ENCODE data around the gene BMP2K.
"Not testable (repeated sequence)": the region's sequence is repeated elsewhere in the genome, so short reads cannot be mapped to it uniquely, and the experiment has no call there.

BMP2K gene

GRCh38 chr4:78784236-78784865 lies 8.2 kb downstream of the BMP2K start:
- no peak overlapping the region for H3K4me3 ChIP-seq (ENCODE audit: low read depth, low read length)

DNA sequence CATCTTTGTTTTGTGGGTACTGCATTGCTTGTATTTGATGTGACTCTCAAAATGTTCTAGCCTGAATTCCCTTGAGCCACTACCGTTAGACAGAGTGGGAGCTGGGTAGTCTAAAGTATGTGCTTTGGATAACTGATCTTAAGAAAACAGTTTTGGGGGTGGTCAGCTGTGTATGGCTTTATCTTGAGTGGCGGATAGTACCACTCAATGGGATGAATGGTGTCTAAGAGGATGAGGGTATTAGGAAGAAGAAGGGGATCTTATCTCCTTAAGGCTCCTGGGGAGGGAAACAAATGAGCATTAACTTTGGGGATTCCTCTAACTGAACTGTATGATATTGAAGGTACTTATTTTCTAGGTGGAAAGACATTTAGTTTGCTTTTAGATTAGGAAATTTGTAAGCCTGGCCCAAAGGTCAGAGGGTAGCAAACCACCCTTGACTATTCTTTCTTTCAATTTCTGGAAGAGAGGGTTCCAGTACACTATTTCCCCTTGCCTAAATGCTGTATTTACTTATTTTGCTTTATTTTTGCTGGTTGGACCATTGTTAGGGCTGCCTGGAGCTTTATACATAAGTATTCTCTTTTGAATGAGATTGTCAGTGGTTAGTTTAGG lies 11.3 kb downstream of the BMP2K start:
- no peak overlapping the region for H3K4me3 ChIP-seq (ENCODE audit: low read depth, low read length)
- no peak for DNase-seq (ENCODE audit: low read depth)
- TF ChIP-seq MYC (IDR thresholded peaks at IDR 0.05; ENCODE audit: low read depth, low read length), result no peak
- no peak for TF ChIP-seq POLR2A (IDR thresholded peaks at IDR 0.05; ENCODE audit: extremely low read depth, insufficient read length)

More at GRCh38 chr4:78784236-78784865, 8.2 kb downstream of the BMP2K start:
- TF ChIP-seq MYC (IDR thresholded peaks at IDR 0.05; ENCODE audit: low read depth, low read length) (no peak), MAX (IDR thresholded peaks at IDR 0.05; ENCODE audit: low read depth, low read length) (no peak), POLR2A (IDR thresholded peaks at IDR 0.05; ENCODE audit: extremely low read depth, insufficient read length) (no peak), CTCF (IDR thresholded peaks at IDR 0.05; ENCODE audit: low read depth, low read length) (no peak)
- DNase-seq (ENCODE audit: low read depth), result peak; percentile 40

- H3K4me3 ChIP-seq (ENCODE audit: low read depth, low read length), result no peak overlapping the region
- no peak for DNase-seq (ENCODE audit: low read depth)
- no peak for TF ChIP-seq CTCF (IDR thresholded peaks at IDR 0.05; ENCODE audit: low read depth, low read length)
- TF ChIP-seq MYC (IDR thresholded peaks at IDR 0.05; ENCODE audit: low read depth, low read length), result no peak
- TF ChIP-seq POLR2A (IDR thresholded peaks at IDR 0.05; ENCODE audit: extremely low read depth, insufficient read length), result no peak
- TF ChIP-seq MAX (IDR thresholded peaks at IDR 0.05; ENCODE audit: low read depth, low read length), result no peak
Measured at GRCh38 chr4:78788007-78788889, 12.1 kb downstream of the BMP2K start.

- not testable (repeated sequence) for DNase-seq (ENCODE audit: low read depth); H3K4me3 ChIP-seq (ENCODE audit: low read depth, low read length)
Measured at GRCh38 chr4:78795594-78796416, 19.7 kb downstream of the BMP2K start.

DNA sequence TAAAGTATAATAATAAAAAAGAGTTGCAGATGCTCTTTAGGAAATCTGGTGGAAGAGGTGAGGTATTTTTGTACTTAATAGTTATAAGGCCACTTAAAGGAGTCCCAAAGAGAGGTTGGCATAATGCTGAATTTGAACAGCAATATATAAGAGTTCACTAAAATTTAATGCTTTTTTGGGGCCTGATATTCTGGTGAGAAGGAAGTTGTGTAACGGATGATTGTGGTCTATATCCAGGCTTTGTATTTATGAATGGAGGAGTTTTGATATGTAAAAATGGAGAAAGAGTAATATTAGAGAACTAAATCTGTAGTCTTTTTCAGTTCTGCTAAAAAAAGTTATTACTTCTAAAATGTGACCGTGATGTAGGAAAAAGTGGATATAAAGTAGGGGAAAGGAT lies 20.4 kb downstream of the BMP2K start:
- no peak for DNase-seq (ENCODE audit: low read depth)
- no peak overlapping the region for H3K4me3 ChIP-seq (ENCODE audit: low read depth, low read length)
- TF ChIP-seq POLR2A (IDR thresholded peaks at IDR 0.05; ENCODE audit: extremely low read depth, insufficient read length) (no peak), MAX (IDR thresholded peaks at IDR 0.05; ENCODE audit: low read depth, low read length) (no peak), CTCF (IDR thresholded peaks at IDR 0.05; ENCODE audit: low read depth, low read length) (no peak), MYC (IDR thresholded peaks at IDR 0.05; ENCODE audit: low read depth, low read length) (no peak)

- no peak for TF ChIP-seq POLR2A (IDR thresholded peaks at IDR 0.05; ENCODE audit: extremely low read depth, insufficient read length)
- TF ChIP-seq MYC (IDR thresholded peaks at IDR 0.05; ENCODE audit: low read depth, low read length), result no peak
- no peak for TF ChIP-seq CTCF (IDR thresholded peaks at IDR 0.05; ENCODE audit: low read depth, low read length)
- TF ChIP-seq MAX (IDR thresholded peaks at IDR 0.05; ENCODE audit: low read depth, low read length), result no peak
- no peak overlapping the region for H3K4me3 ChIP-seq (ENCODE audit: low read depth, low read length)
- no peak for DNase-seq (ENCODE audit: low read depth)
Measured at GRCh38 chr4:78797777-78798284, 21.7 kb downstream of the BMP2K start.
